MCF 10A (cell line): Measurements from ENCODE around the gene DLK1. TPM values are rescaled to one million over a fixed set of nuclear protein-coding genes. Genes with fewer than 3 reads are reported as not detected.
A peak's percentile ranks its signal among the peaks of the same experiment; 100 is the strongest.

Experiments used
- BruUV-seq: library from RNA; stranded (reverse); fragments of 400-500 nt; replicated peaks from 2 replicates; lab custom pipeline; 2021; lab: Mats Ljungman, UMichigan
- CTCF ChIA-PET: fragments of 300-600 bp; sonication (Branson Sonifier 250); formaldehyde crosslinking; extraction: SDS; loops from one replicate; lab custom pipeline; 2021; ENCODE audit warnings: antibody characterized with exemption, inconsistent platforms; lab: Yijun Ruan, JAX
- POLR2A ChIA-PET: fragments of 300-600, 350-650 bp; sonication (Branson Sonifier 250); formaldehyde crosslinking; extraction: SDS; loops from one replicate; lab custom pipeline; 2020; ENCODE audit warnings: antibody characterized with exemption, inconsistent platforms; lab: Yijun Ruan, JAX
- DNase-seq: peaks from one replicate; pipeline ENCODE4 v3.0.0-alpha.2; 2018; ENCODE audit not compliant: unreplicated experiment
- H3K27ac Mint-ChIP-seq: one replicate; pipeline ENCODE4 v1.8.0; 2022; ENCODE audit warnings: mild to moderate bottlenecking, low read depth, mixed read lengths; ENCODE audit not compliant: unreplicated experiment
- H3K27me3 Mint-ChIP-seq: one replicate; pipeline ENCODE4 v1.8.0; 2022; ENCODE audit warnings: mixed read lengths; ENCODE audit not compliant: insufficient read depth, unreplicated experiment
- H3K36me3 Mint-ChIP-seq: one replicate; pipeline ENCODE4 v1.8.0; 2022; ENCODE audit warnings: mild to moderate bottlenecking, moderate library complexity, mixed read lengths; ENCODE audit not compliant: insufficient read depth, unreplicated experiment
- H3K4me1 Mint-ChIP-seq: one replicate; pipeline ENCODE4 v1.8.0; 2022; ENCODE audit warnings: mixed read lengths; ENCODE audit not compliant: insufficient read depth, unreplicated experiment
- H3K4me3 Mint-ChIP-seq: one replicate; pipeline ENCODE4 v1.8.0; 2022; ENCODE audit warnings: mild to moderate bottlenecking, moderate library complexity, mixed read lengths; ENCODE audit not compliant: unreplicated experiment
- H3K9me3 Mint-ChIP-seq: one replicate; pipeline ENCODE4 v1.8.0; 2022; ENCODE audit warnings: mixed read lengths; ENCODE audit not compliant: unreplicated experiment
- intact Hi-C: fragments of 100-400 bp; cut with micrococcal nuclease; formaldehyde crosslinking; loops from 2 replicates; pipeline ENCODE4 v1.14.1; 2022
- total RNA-seq: library from RNA; stranded (reverse); gene quantifications from 2 replicates; pipeline ENCODE4 v1.2.3, GENCODE V29; 2022
- TF ChIP-seq, protein P1 (sequence below): fragments of 200-600 bp; IDR thresholded peaks from one replicate; pipeline ENCODE4 v1.8.0; 2022; ENCODE audit warnings: antibody characterized with exemption, mild to moderate bottlenecking; ENCODE audit not compliant: unreplicated experiment

The DLK1 gene
- total RNA-seq, 1 experiment from 2014 or later: not detected

DNA sequence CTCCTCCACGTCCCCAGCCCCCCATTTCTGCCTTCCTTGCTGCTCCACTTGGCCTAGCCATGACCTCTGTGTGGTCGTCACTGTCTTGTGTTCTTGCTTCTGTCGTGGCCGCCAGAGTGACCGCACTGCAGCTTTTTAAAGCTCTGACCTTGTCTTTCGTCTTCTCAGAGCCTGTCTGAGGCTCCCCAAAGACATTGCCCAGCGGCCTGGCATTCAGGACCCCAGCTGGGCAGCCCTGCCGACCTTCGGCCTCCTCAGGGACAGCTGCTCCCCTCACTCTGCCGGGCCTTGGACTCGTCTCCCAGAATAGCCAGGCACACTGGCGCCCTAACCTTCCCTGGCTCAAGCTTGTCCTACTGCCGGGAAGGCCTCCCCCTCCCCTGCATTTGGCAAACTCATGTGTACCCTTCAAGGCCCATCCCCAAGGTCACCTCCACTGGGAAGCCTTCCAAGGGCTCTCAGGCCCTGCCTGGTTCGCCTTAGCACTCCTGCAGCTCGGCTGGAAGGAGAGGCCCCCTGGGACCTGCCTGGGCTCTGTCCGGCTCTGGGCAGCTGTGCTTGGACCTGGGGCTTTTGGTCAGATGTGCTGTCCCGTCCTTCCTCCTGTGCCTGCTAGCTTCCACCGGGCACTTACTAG is 15.7 kb upstream of the DLK1 start:
- ChIA-PET POLR2A (no interaction called here), CTCF (interaction anchor here (0.9 kb wide), 1 partner anchor 954 kb away, joined by 3 read pairs; no protein-coding TSS in a partner anchor)
- TF ChIP-seq, protein P1, sequence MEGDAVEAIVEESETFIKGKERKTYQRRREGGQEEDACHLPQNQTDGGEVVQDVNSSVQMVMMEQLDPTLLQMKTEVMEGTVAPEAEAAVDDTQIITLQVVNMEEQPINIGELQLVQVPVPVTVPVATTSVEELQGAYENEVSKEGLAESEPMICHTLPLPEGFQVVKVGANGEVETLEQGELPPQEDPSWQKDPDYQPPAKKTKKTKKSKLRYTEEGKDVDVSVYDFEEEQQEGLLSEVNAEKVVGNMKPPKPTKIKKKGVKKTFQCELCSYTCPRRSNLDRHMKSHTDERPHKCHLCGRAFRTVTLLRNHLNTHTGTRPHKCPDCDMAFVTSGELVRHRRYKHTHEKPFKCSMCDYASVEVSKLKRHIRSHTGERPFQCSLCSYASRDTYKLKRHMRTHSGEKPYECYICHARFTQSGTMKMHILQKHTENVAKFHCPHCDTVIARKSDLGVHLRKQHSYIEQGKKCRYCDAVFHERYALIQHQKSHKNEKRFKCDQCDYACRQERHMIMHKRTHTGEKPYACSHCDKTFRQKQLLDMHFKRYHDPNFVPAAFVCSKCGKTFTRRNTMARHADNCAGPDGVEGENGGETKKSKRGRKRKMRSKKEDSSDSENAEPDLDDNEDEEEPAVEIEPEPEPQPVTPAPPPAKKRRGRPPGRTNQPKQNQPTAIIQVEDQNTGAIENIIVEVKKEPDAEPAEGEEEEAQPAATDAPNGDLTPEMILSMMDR: no peak
- BruUV-seq: no TSS peak
- H3K4me3 Mint-ChIP-seq: no peak overlapping the region
- H3K27me3 Mint-ChIP-seq: peaks cover 11% of the 10 kb centered on the region
- H3K9me3 Mint-ChIP-seq: no peaks in the 10 kb centered on the region
- no peak overlapping the region for H3K27ac Mint-ChIP-seq
- H3K36me3 Mint-ChIP-seq: no peaks in the 10 kb centered on the region
- intact Hi-C loops: no loop called here
- peaks cover 5% of the 10 kb centered on the region for H3K4me1 Mint-ChIP-seq
- no peak for DNase-seq

DNA sequence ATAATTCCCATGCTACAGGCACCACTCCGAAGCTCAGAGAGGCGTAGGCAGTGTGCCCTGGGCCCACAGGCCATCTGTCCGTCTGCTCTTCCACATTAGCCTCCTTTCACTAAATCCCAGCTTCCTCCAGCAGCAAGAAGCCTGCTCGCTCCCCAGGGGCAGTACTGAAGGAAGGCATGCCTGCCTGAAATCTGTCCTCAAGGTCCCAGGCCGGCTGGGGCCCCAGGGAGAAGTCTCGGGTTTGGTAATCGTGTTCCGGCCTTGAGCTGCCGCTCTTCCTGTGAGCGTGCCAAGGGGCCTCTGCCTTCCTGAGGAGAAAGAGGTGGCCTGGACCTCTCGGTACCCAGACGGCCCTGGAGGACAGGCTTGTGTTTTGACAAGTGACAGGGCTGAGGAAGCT is 15.2 kb upstream of the DLK1 start:
- TF ChIP-seq, protein P1: no peak
- POLR2A ChIA-PET: no interaction called here
- peaks cover 10% of the 10 kb centered on the region for H3K27me3 Mint-ChIP-seq
- peaks cover 5% of the 10 kb centered on the region for H3K4me1 Mint-ChIP-seq
- no peak overlapping the region for H3K4me3 Mint-ChIP-seq
- no peaks in the 10 kb centered on the region for H3K36me3 Mint-ChIP-seq
- intact Hi-C loops: no loop called here
- CTCF ChIA-PET: interaction anchor here (0.7 kb wide), 1 partner anchor 32 kb away, joined by 3 read pairs; no protein-coding TSS in a partner anchor
- BruUV-seq: no TSS peak
- no peak overlapping the region for H3K27ac Mint-ChIP-seq
- H3K9me3 Mint-ChIP-seq: no peaks in the 10 kb centered on the region
- DNase-seq: no peak

DNA sequence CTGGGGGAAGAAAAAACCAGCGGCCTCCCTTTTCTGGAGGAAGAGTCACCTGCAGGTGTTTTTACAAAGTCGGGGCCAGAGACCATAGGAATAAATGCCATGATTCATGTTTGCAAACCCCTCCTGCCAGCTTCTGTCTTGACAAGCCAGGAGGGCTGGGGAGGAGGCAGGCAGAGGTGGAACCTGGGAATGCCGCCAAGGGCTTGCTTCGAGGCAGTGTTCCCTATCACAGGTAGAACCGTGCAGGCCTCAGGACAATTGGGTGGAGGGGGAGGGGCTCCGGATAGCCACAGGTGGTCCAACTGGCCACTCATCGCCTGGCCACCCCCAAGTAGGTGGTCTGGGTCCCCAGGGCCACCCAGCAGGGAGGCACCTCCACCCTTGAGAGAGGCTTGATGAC is 14.2 kb upstream of the DLK1 start:
- H3K4me1 Mint-ChIP-seq: peaks cover 5% of the 10 kb centered on the region
- no peaks in the 10 kb centered on the region for H3K9me3 Mint-ChIP-seq
- POLR2A ChIA-PET: no interaction called here
- TF ChIP-seq, protein P1: no peak
- intact Hi-C loops: no loop called here
- no peaks in the 10 kb centered on the region for H3K36me3 Mint-ChIP-seq
- peak; percentile 85 for DNase-seq
- H3K4me3 Mint-ChIP-seq: no peak overlapping the region
- no peak overlapping the region for H3K27ac Mint-ChIP-seq
- H3K27me3 Mint-ChIP-seq: no peaks in the 10 kb centered on the region
- BruUV-seq: no TSS peak
- CTCF ChIA-PET: no interaction called here

DNA sequence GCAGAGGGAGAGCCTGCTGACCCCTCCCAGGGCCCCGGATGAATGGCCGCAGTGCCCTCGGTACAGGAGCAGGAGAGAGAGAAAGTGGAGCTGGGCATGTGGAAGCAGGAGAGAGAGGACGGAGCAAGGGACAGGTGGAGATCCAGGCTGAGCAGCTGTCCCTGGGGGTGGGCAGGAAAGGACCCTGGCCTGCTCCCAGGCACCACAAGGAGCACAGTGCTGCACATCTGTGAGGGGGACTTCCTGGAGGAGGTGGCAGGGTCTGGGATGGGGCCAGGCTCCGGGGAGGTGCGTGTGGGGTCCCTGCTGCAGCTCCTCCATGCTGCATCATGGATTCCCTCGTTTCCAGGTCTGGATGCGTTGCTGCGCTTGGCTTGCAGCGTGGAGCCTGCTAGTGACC is 13.0 kb upstream of the DLK1 start:
- intact Hi-C loops: no loop called here
- Mint-ChIP-seq H3K27ac (no peak overlapping the region), H3K36me3 (no peaks in the 10 kb centered on the region), H3K4me1 (peaks cover 5% of the 10 kb centered on the region), H3K9me3 (no peaks in the 10 kb centered on the region), H3K4me3 (no peak overlapping the region), H3K27me3 (peaks cover 8% of the 10 kb centered on the region)
- ChIA-PET POLR2A (no interaction called here), CTCF (no interaction called here)
- DNase-seq: no peak
- no TSS peak for BruUV-seq
- TF ChIP-seq, protein P1: no peak
